Esophagus muscularis mucosa (tissue), 4 donors: Measurements from ENCODE around the gene SLC43A1. TPM values are rescaled to one million over a fixed set of nuclear protein-coding genes. Genes with fewer than 3 reads are reported as not detected.

Source experiments
- DNase-seq: peaks from one replicate; pipeline ENCODE4 v3.0.0-alpha.2; 2017; ENCODE audit errors: extremely low spot score
- H3K27ac ChIP-seq, 4 donors: fragments of 200-600 bp; sonication (generic); replicated peaks in 1 of 4; 1 replicate in 3 of 4; 2 replicates in 1 of 4; pipeline ENCODE4 v1.5.1; 2016 to 2019; ENCODE audit warnings: mild to moderate bottlenecking in 1 of 4
- H3K27me3 ChIP-seq, 4 donors: fragments of 200-600 bp; sonication (generic); one replicate each; pipeline versions ENCODE4 v1.5.1 to v1.6.0; 2016 to 2019
- H3K36me3 ChIP-seq, 4 donors: fragments of 200-600 bp; sonication (generic); one replicate each; pipeline ENCODE4 v1.5.1; 2016 to 2019
- H3K4me1 ChIP-seq, 4 donors: fragments of 200-600 bp; sonication (generic); one replicate each; pipeline ENCODE4 v1.5.1; 2016 to 2019
- H3K4me3 ChIP-seq, 4 donors: fragments of 200-600 bp; sonication (generic); 1 replicate in 2 of 4; 2 replicates in 2 of 4; pipeline ENCODE4 v1.5.1; 2016 to 2019; ENCODE audit warnings: mild to moderate bottlenecking in 4 of 4, moderate library complexity in 1 of 4
- H3K9me3 ChIP-seq, 4 donors: fragments of 200-600 bp; sonication (generic); 1 replicate in 3 of 4; 2 replicates in 1 of 4; pipeline ENCODE4 v1.5.1; 2016 to 2019
- EP300 ChIP-seq: sonication (generic); formaldehyde crosslinking; IDR thresholded peaks from one replicate; pipeline ENCODE4 v1.6.1; 2017; ENCODE audit warnings: antibody characterized with exemption
- POLR2A ChIP-seq: fragments of 450-650 bp; IDR thresholded peaks from one replicate; pipeline ENCODE4 v1.6.1; 2017; ENCODE audit warnings: antibody characterized with exemption, moderate library complexity, mild to moderate bottlenecking, low read depth
- POLR2AphosphoS5 ChIP-seq, 2 donors: sonication (generic); formaldehyde crosslinking; IDR thresholded peaks; one replicate each; pipeline ENCODE4 v1.6.1; 2017; ENCODE audit warnings: antibody characterized with exemption in 2 of 2
- WGBS: methylation state at CpG from one replicate; pipeline ENCODE4 v1.1.5; 2018; 5-methylcytosine and 5-hydroxymethylcytosine counted together
- intact Hi-C: fragments of 100-400 bp; cut with DNase I; formaldehyde crosslinking; loops from one replicate; pipeline ENCODE4 v1.15.1; 2023
- total RNA-seq, 4 donors: library from RNA; depleted of rRNA; stranded (reverse); fragments of >200 nt; gene quantifications; one replicate each; pipeline versions ENCODE4 v1.1.0 to v1.2.1, GENCODE V29; 2016
- TF ChIP-seq, protein P1 (sequence below), 3 experiments: fragments of 200-600 bp in 2 of 3; fragments of 450-650 bp in 1 of 3; sonication (generic) in 2 of 3; IDR thresholded peaks; one replicate each; pipeline ENCODE4 v1.5.1; 2017 to 2019; ENCODE audit warnings: antibody characterized with exemption in 3 of 3, mild to moderate bottlenecking in 2 of 3, moderate library complexity in 1 of 3

The SLC43A1 gene
- total RNA-seq, 4 donors from 2014 or later = 17.7 to 33.2 (median 23.5) TPM

DNA sequence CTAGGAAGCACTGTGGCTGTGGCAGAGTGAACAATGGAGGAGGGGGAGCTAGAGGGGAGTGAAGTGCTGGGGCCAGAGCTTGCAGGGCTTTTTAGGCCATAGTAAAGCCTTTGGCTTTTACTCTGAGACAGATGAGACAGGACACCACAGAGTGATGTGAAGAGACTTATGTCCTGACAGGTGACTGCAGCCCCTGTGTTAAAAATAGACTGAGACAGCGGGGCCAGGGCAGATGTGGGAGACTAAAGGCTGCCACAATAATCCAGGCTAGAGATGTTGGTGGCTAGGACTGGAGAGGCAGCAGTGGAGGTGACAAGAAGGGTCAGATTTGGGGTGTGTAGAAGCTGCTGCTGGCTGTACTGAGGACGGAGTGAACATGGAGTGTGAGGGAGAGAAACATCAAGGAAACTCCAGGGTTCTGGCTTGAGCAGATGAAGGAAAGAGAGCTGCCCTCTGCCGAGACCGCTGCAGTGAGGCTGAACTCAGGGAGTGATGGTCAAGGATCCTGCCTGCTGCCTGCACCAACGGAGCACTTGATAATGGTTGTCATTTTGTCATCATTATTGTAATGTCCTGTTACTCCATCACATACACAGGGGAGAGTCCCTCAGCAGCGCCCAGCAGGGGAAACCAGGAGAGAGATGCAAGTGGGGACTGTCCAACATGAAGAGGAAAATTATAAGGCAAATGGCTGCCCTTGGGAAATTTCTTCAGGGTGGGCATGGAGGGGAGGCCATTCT lies 27.4 kb downstream of the SLC43A1 start:
- no peak for DNase-seq
- intact Hi-C loops = no loop called here
- Histone ChIP-seq H3K36me3 (peaks cover 51 to 87% (median 68%) of the 10 kb centered on the region in 4 donors), H3K27me3 (peaks cover 0 to 20% (median 6%) of the 10 kb centered on the region in 4 donors), H3K4me3 (no peak overlapping the region), H3K27ac (no peak overlapping the region), H3K9me3 (no peaks in the 10 kb centered on the region), H3K4me1 (peaks cover 5 to 6% (median 6%) of the 10 kb centered on the region in 4 donors)
- TF ChIP-seq POLR2AphosphoS5 (IDR thresholded peaks at IDR 0.05) (no peak), POLR2A (no peak), EP300 (no peak)
- TF ChIP-seq, protein P1, sequence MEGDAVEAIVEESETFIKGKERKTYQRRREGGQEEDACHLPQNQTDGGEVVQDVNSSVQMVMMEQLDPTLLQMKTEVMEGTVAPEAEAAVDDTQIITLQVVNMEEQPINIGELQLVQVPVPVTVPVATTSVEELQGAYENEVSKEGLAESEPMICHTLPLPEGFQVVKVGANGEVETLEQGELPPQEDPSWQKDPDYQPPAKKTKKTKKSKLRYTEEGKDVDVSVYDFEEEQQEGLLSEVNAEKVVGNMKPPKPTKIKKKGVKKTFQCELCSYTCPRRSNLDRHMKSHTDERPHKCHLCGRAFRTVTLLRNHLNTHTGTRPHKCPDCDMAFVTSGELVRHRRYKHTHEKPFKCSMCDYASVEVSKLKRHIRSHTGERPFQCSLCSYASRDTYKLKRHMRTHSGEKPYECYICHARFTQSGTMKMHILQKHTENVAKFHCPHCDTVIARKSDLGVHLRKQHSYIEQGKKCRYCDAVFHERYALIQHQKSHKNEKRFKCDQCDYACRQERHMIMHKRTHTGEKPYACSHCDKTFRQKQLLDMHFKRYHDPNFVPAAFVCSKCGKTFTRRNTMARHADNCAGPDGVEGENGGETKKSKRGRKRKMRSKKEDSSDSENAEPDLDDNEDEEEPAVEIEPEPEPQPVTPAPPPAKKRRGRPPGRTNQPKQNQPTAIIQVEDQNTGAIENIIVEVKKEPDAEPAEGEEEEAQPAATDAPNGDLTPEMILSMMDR (IDR thresholded peaks at IDR 0.05) = no peak
- WGBS = 84% methylated on average over 6 of the region's 6 CpGs

DNA sequence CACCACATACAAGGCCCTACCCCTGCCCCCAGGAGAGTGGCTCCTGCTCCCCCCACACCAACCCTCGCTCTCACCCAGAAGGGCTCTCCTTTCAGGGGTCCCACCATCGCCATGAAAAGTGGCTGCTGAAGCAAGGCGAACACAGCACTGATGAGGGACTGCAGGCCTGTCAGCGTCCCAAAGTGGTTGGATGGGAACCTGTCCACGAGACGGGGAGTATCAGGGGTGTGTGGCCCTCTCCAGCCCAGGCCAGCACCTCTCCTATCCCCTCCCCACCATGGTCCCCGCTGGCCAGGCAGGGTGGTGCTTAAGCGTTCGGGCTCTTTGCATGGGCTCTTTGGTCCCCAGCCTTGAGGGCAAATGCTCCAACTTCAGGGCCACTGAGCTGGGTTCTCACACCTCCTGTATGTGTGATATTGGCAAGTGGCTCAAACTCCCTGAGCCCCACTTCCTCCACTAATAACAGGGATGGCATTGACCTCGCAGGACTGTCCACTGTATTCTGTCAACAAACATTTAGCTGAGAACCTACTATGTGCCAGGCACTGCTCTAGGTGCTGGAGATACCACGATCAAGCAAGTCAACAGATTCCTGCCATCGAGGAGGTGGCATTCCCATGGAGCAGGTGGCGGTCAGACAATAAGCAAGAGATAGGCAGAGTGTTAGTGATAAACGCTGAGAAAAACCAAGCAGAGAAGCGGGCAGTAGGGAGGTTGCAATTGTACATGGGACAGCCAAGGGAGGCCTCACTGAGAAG lies 28.3 kb downstream of the SLC43A1 start:
- Histone ChIP-seq H3K4me3 (no peak overlapping the region), H3K9me3 (no peaks in the 10 kb centered on the region), H3K36me3 (peaks cover 51 to 87% (median 68%) of the 10 kb centered on the region in 4 donors), H3K27ac (no peak overlapping the region), H3K27me3 (peaks cover 0 to 29% (median 15%) of the 10 kb centered on the region in 4 donors), H3K4me1 (peaks cover 14 to 15% (median 15%) of the 10 kb centered on the region in 4 donors)
- DNase-seq = no peak
- intact Hi-C loops = no loop called here
- 96% methylated on average over 7 of the region's 15 CpGs for WGBS
- TF ChIP-seq POLR2A (no peak), EP300 (no peak), POLR2AphosphoS5 (IDR thresholded peaks at IDR 0.05) (no peak)
- TF ChIP-seq, protein P1 (IDR thresholded peaks at IDR 0.05) = no peak

- Histone ChIP-seq H3K9me3 (no peaks in the 10 kb centered on the region), H3K4me1 (peaks cover 14 to 17% (median 16%) of the 10 kb centered on the region in 4 donors), H3K27ac (no peak overlapping the region), H3K4me3 (no peak overlapping the region), H3K27me3 (peaks cover 0 to 36% (median 16%) of the 10 kb centered on the region in 4 donors), H3K36me3 (peaks cover 51 to 73% (median 57%) of the 10 kb centered on the region in 4 donors)
- TF ChIP-seq POLR2A (no peak), POLR2AphosphoS5 (IDR thresholded peaks at IDR 0.05) (no peak), EP300 (no peak)
- TF ChIP-seq, protein P1 (IDR thresholded peaks at IDR 0.05) = no peak
- intact Hi-C loops = no loop called here
- no peak for DNase-seq
- 80% methylated on average over 10 of the region's 10 CpGs for WGBS
These were observed 30.1 kb downstream of the SLC43A1 start for GRCh38 chr11:57485217-57485990.

GRCh38 chr11:57484141-57484710 lies 31.3 kb downstream of the SLC43A1 start:
- DNase-seq = no peak
- WGBS = 81% methylated on average over 7 of the region's 7 CpGs
- H3K36me3 ChIP-seq = peaks cover 43 to 61% (median 49%) of the 10 kb centered on the region in 4 donors
- intact Hi-C loops = loop anchor here (5.0 kb wide), 1 partner anchor 137 kb away; no protein-coding TSS in a partner anchor
- H3K27me3 ChIP-seq = peaks cover 0 to 36% (median 16%) of the 10 kb centered on the region in 4 donors
- no peak for TF ChIP-seq EP300
- TF ChIP-seq, protein P1 (IDR thresholded peaks at IDR 0.05) = no peak
- TF ChIP-seq POLR2A = no peak
- no peak for TF ChIP-seq POLR2AphosphoS5 (IDR thresholded peaks at IDR 0.05)
- no peaks in the 10 kb centered on the region for H3K9me3 ChIP-seq
- H3K4me1 ChIP-seq = peaks cover 14 to 17% (median 16%) of the 10 kb centered on the region in 4 donors
- H3K4me3 ChIP-seq = no peak overlapping the region
- no peak overlapping the region for H3K27ac ChIP-seq
